Spleen (tissue), 7 donors: ENCODE data around the gene ZNF148.

Experiments used
- POLR2A ChIP-seq, 3 donors: fragments of 450-650 bp; IDR thresholded peaks; one replicate each; pipeline ENCODE4 v1.5.1; 2017; ENCODE audit warnings: antibody characterized with exemption in 3 of 3, mild to moderate bottlenecking in 1 of 3
- POLR2AphosphoS5 ChIP-seq, 3 donors: sonication (generic); formaldehyde crosslinking; IDR thresholded peaks; one replicate each; pipeline ENCODE4 v1.5.1; 2017; ENCODE audit warnings: antibody characterized with exemption in 3 of 3
- TF ChIP-seq, protein P1 (sequence below), 11 experiments: fragments of 200-600 bp in 7 of 11; fragments of 450-650 bp in 4 of 11; sonication (generic) in 4 of 11; IDR thresholded peaks in 8 of 11; conservative IDR thresholded peaks in 3 of 11; 1 replicate in 7 of 11; 2 replicates in 4 of 11; pipeline versions ENCODE4 v1.4.0 to v1.8.0; 2016 to 2021; ENCODE audit warnings: antibody characterized with exemption in 11 of 11, inconsistent platforms in 4 of 11, mild to moderate bottlenecking in 1 of 11
- donor health status: DM: no; HTN: no; CAD: no; lungs with moderate emphysema.
- donor health status: DM: no; HTN: no; CAD: no.
- donor health status: DM: no; HTN: no; CAD: no.

DNA sequence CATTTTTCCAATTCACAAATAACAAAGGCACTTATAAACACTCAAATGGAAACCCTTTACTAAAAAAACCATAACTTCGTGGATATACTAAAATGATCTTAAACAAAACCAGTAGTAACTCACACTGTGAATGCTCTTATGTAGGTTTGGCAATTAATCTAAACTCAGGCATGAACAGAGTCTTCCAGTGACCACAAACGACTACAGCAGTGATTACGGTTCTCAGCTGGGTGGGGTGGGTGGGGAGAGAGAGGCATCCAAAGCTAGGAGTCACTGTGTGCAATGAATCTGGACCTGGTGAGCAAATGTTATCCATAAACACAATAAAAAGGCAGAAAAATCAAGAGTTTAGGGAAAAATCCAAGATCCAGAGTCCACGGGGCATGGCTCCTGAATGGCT is 183.9 kb downstream of the ZNF148 start:
- TF ChIP-seq, protein P1, sequence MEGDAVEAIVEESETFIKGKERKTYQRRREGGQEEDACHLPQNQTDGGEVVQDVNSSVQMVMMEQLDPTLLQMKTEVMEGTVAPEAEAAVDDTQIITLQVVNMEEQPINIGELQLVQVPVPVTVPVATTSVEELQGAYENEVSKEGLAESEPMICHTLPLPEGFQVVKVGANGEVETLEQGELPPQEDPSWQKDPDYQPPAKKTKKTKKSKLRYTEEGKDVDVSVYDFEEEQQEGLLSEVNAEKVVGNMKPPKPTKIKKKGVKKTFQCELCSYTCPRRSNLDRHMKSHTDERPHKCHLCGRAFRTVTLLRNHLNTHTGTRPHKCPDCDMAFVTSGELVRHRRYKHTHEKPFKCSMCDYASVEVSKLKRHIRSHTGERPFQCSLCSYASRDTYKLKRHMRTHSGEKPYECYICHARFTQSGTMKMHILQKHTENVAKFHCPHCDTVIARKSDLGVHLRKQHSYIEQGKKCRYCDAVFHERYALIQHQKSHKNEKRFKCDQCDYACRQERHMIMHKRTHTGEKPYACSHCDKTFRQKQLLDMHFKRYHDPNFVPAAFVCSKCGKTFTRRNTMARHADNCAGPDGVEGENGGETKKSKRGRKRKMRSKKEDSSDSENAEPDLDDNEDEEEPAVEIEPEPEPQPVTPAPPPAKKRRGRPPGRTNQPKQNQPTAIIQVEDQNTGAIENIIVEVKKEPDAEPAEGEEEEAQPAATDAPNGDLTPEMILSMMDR (IDR thresholded peaks at IDR 0.05 in 8 of 11, conservative IDR thresholded peaks at IDR 0.05 in 3 of 11), result no peak
- no peak for TF ChIP-seq POLR2A (IDR thresholded peaks at IDR 0.05)
- no peak for TF ChIP-seq POLR2AphosphoS5 (IDR thresholded peaks at IDR 0.05)
